WI38 (cell line): ENCODE data around the gene MTCL1.

ENCODE experiments used
- H3K4me3 ChIP-seq: 2 replicates; pipeline ENCODE4 v1.5.1; 2011; ENCODE audit warnings: low read depth, mild to moderate bottlenecking, control low read depth, low read length
- CTCF ChIP-seq: IDR thresholded peaks from 2 replicates; pipeline ENCODE4 v1.5.1; 2012; ENCODE audit warnings: low read depth, mild to moderate bottlenecking, control low read depth, low read length

Gene MTCL1

DNA sequence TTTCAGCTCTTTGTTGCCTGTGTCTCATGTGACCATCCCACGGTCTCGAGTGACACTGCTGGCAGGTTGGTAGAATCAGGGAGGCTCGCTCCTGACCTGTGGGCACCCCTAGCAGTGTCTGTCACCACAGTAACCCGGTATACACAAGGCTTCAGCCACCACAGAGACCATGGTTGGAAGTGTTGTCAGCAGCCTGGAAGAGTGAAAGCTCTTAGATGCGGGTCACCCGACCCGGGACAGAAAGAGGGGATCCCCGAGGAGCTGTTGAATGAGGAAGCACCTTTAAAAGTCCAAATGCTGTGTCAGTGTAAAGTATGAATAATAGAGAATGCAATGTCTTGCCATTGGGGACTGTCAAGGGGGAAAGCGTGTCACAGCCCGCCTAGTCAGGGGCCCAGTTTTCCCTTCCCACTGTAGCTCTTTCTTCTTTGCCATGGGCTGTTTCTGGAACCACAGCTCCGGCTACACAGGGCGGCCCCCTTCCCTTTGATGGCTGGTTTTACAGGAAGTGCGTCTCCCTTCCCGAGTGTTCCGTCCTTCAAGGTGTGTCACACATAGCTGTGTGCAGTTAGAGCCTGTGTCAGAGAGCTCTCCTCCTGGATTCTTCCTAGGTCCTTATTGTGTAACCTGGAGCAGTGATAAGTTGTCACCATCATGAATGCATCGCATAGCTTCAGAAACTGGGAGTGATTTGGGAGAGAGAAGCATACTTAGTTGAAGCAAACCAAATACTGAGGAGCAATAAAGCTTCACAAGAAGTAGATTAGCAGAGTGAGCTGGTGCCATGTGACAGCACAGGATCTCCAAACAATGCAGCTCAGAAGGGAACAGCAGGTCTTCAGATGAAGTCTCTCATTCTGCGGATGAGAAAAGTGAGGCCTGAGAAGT, 81.4 kb downstream of the MTCL1 start:
- no peak for TF ChIP-seq CTCF
- no peak overlapping the region for H3K4me3 ChIP-seq

- H3K4me3 ChIP-seq, result no peak overlapping the region
- no peak for TF ChIP-seq CTCF
These were observed 82.0 kb downstream of the MTCL1 start for GRCh38 chr18:8787371-8787670.

DNA sequence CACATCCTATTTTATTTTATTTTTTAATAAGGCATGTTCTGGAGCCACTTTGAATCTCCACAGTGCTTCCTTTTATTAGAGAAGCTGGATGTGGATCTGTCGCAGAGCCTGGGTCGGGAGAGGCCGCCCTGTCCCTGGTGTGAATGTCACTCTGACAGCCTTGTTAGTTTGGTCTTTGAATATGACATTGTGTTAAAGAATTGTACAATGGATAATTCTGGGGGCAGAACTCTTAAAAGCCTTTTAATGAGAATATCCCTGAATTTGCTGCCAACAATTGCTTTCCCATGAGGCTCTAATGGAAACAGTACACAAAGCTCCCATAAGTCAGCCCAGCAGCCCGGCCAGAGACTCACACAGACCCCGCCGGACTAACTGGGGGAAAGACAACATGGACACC, 82.4 kb downstream of the MTCL1 start:
- no peak overlapping the region for H3K4me3 ChIP-seq
- no peak for TF ChIP-seq CTCF

GRCh38 chr18:8788503-8789429, 83.4 kb downstream of the MTCL1 start:
- no peak overlapping the region for H3K4me3 ChIP-seq
- TF ChIP-seq CTCF, result no peak

- H3K4me3 ChIP-seq, result no peak overlapping the region
- TF ChIP-seq CTCF, result no peak
These were observed 85.9 kb downstream of the MTCL1 start for GRCh38 chr18:8791171-8791651.

DNA sequence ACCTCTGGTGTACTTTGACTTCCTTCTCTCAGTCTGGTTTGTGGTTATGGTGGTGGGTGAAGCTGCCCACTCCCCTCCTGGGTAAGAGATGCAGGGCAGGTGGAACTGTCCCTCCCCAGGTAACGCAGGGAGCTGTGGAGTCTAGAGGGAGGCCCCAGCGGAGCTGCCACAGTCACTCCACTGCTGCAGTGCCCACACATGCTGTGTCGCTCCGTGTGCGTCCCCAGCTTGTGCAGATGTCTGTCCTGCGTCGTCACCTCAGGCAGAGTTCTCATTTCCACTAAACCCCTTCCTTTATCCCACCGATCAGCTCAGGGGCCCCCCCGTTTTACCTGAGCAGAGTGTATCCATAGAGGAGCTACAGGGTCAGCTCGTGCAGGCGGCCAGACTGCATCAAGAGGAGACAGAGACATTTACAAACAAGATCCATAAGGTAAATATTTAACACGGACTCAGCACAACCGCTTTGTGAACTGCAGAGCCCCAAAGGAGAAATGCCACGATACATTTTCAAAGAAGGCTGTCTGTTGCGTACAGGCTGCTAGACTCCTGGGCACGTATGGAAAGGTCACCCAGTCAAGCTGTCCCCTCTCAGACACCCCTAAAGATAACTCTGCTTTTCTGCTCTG, 87.4 kb downstream of the MTCL1 start:
- no peak overlapping the region for H3K4me3 ChIP-seq
- no peak for TF ChIP-seq CTCF
